HepG2 (cell line): ENCODE data around the gene TAOK3. TPM values are rescaled to one million over a fixed set of nuclear protein-coding genes. Genes with fewer than 3 reads are reported as not detected.

Source experiments
- ATAD3A ChIP-seq: sonication (generic); formaldehyde crosslinking; IDR thresholded peaks from 2 replicates; pipeline ENCODE4 v1.4.0; 2020; ENCODE audit warnings: missing genetic modification reagents
- CBX1 ChIP-seq: IDR thresholded peaks from one replicate; pipeline ENCODE4 v1.6.1; 2016; ENCODE audit warnings: antibody characterized with exemption, low read depth
- CCDC6 ChIP-seq: sonication (generic); formaldehyde crosslinking; IDR thresholded peaks from 2 replicates; pipeline ENCODE4 v1.8.1; 2022; ENCODE audit warnings: mild to moderate bottlenecking, missing genetic modification reagents, moderate library complexity
- DR1 ChIP-seq: sonication (generic); formaldehyde crosslinking; IDR thresholded peaks from 2 replicates; pipeline ENCODE4 v1.8.0; 2021; ENCODE audit warnings: mild to moderate bottlenecking, missing genetic modification reagents, inconsistent platforms
- ERF ChIP-seq: IDR thresholded peaks from 2 replicates; pipeline ENCODE4 v1.6.1; 2018; ENCODE audit warnings: missing biosample characterization, missing genetic modification reagents
- GLI4 ChIP-seq: sonication (generic); formaldehyde crosslinking; IDR thresholded peaks from 2 replicates; pipeline ENCODE4 v1.5.1; 2020; ENCODE audit warnings: missing genetic modification reagents, mild to moderate bottlenecking, moderate library complexity, borderline replicate concordance
- HOXA7 ChIP-seq: sonication (generic); formaldehyde crosslinking; IDR thresholded peaks from 2 replicates; pipeline ENCODE4 v1.8.1; 2022; ENCODE audit warnings: mild to moderate bottlenecking, missing genetic modification reagents, moderate library complexity
- REPIN1 ChIP-seq: sonication (generic); formaldehyde crosslinking; IDR thresholded peaks from 2 replicates; pipeline ENCODE4 v1.8.0; 2022; ENCODE audit warnings: missing genetic modification reagents, low read depth, mild to moderate bottlenecking, borderline replicate concordance
- REXO4 ChIP-seq: sonication (generic); formaldehyde crosslinking; IDR thresholded peaks from 2 replicates; pipeline ENCODE4 v1.8.0; 2022; ENCODE audit warnings: missing genetic modification reagents, mild to moderate bottlenecking, borderline replicate concordance
- RXRB ChIP-seq: IDR thresholded peaks from 2 replicates; pipeline ENCODE4 v1.6.1; 2016; ENCODE audit warnings: borderline replicate concordance, missing genetic modification reagents, missing compliant biosample characterization
- SP2 ChIP-seq: sonication (generic); formaldehyde crosslinking; IDR thresholded peaks from 2 replicates; pipeline ENCODE4 v1.5.1; 2020; ENCODE audit warnings: mild to moderate bottlenecking, missing genetic modification reagents
- SP4 ChIP-seq: sonication (generic); formaldehyde crosslinking; IDR thresholded peaks from 2 replicates; pipeline ENCODE4 v1.8.1; 2023; ENCODE audit warnings: mild to moderate bottlenecking, missing genetic modification reagents
- XBP1 ChIP-seq: sonication (generic); formaldehyde crosslinking; IDR thresholded peaks from 2 replicates; pipeline ENCODE4 v1.5.0; 2020; ENCODE audit warnings: missing genetic modification reagents
- ZBTB42 ChIP-seq: sonication (generic); formaldehyde crosslinking; IDR thresholded peaks from 2 replicates; pipeline ENCODE4 v1.5.0; 2020; ENCODE audit warnings: mild to moderate bottlenecking, missing genetic modification reagents
- ZNF383 ChIP-seq: sonication (generic); formaldehyde crosslinking; IDR thresholded peaks from 2 replicates; pipeline ENCODE4 v1.4.0; 2020; ENCODE audit warnings: missing genetic modification reagents, mild to moderate bottlenecking, borderline replicate concordance
- ZNF646 ChIP-seq: sonication (generic); formaldehyde crosslinking; IDR thresholded peaks from 2 replicates; pipeline ENCODE4 v1.9.0; 2021; ENCODE audit warnings: mild to moderate bottlenecking, missing genetic modification reagents
- ZNF720 ChIP-seq: sonication (generic); formaldehyde crosslinking; IDR thresholded peaks from 2 replicates; pipeline ENCODE4 v1.4.0; 2020; ENCODE audit warnings: missing genetic modification reagents
- polyA plus RNA-seq, 8 experiments: library from polyadenylated mRNA; depleted of rRNA in 3 of 8; stranded (reverse) in 7 of 8; unstranded in 1 of 8; fragments of >200 nt; fragmentation: Illumina TruSeq in 4 of 8; extraction: Trizol in 4 of 8; gene quantifications; 2 replicates each; pipeline versions ENCODE4 v1.2.1 to v1.2.3, GENCODE V29; 2011 to 2016; ENCODE audit warnings: low read depth in 4 of 8, missing spikeins in 1 of 8, mixed read lengths in 1 of 8; ENCODE audit not compliant: insufficient read depth in 1 of 8
- total RNA-seq, 5 experiments: library from RNA; depleted of rRNA; stranded (reverse); fragments of >200 nt; fragmentation: Illumina TruSeq; extraction: Trizol; gene quantifications; 2 replicates each; pipeline ENCODE4 v1.2.3, GENCODE V29; 2016; ENCODE audit warnings: low read depth in 1 of 5
- TF ChIP-seq, protein P1 (sequence below): sonication (generic); formaldehyde crosslinking; conservative IDR thresholded peaks from 2 replicates; pipeline ENCODE4 v1.5.0; 2020; ENCODE audit warnings: missing genetic modification reagents
- TF ChIP-seq, protein P2 (sequence below): sonication (generic); formaldehyde crosslinking; IDR thresholded peaks from 2 replicates; pipeline ENCODE4 v1.5.0; 2020; ENCODE audit warnings: mild to moderate bottlenecking, missing genetic modification reagents

TAOK3 gene
- total and polyA plus RNA-seq, 2 of the 13 experiments (the other 11 are each of a cell fraction or from before 2014, with no cell fraction given), result 10.4 to 12.3 TPM

- TF ChIP-seq ZNF646 (CRISPR knock-in tag) (no peak), GLI4 (CRISPR knock-in tag) (peak; percentile 48), REPIN1 (CRISPR knock-in tag) (peak; percentile 83), ZBTB42 (CRISPR knock-in tag) (no peak; the same call in 1 of the 2 replicates), ZNF383 (no peak), HOXA7 (no peak), REXO4 (no peak), SP2 (CRISPR knock-in tag) (peak; percentile 69), ERF (CRISPR knock-in tag) (peak; percentile 94), CBX1 (peak; percentile 76), DR1 (peak; percentile 96), RXRB (peak; percentile 49; the same call in 1 of the 2 replicates), SP4 (CRISPR knock-in tag) (peak; percentile 92), ZNF720 (CRISPR knock-in tag) (no peak), XBP1 (peak; percentile 77; the same call in 1 of the 2 replicates), CCDC6 (peak; percentile 95; the same call in 1 of the 2 replicates), ATAD3A (CRISPR knock-in tag) (no peak)
- TF ChIP-seq, protein P1, sequence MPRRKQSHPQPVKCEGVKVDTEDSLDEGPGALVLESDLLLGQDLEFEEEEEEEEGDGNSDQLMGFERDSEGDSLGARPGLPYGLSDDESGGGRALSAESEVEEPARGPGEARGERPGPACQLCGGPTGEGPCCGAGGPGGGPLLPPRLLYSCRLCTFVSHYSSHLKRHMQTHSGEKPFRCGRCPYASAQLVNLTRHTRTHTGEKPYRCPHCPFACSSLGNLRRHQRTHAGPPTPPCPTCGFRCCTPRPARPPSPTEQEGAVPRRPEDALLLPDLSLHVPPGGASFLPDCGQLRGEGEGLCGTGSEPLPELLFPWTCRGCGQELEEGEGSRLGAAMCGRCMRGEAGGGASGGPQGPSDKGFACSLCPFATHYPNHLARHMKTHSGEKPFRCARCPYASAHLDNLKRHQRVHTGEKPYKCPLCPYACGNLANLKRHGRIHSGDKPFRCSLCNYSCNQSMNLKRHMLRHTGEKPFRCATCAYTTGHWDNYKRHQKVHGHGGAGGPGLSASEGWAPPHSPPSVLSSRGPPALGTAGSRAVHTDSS (CRISPR knock-in tag), result no peak; the same call in 1 of the 2 replicates
- TF ChIP-seq, protein P2, sequence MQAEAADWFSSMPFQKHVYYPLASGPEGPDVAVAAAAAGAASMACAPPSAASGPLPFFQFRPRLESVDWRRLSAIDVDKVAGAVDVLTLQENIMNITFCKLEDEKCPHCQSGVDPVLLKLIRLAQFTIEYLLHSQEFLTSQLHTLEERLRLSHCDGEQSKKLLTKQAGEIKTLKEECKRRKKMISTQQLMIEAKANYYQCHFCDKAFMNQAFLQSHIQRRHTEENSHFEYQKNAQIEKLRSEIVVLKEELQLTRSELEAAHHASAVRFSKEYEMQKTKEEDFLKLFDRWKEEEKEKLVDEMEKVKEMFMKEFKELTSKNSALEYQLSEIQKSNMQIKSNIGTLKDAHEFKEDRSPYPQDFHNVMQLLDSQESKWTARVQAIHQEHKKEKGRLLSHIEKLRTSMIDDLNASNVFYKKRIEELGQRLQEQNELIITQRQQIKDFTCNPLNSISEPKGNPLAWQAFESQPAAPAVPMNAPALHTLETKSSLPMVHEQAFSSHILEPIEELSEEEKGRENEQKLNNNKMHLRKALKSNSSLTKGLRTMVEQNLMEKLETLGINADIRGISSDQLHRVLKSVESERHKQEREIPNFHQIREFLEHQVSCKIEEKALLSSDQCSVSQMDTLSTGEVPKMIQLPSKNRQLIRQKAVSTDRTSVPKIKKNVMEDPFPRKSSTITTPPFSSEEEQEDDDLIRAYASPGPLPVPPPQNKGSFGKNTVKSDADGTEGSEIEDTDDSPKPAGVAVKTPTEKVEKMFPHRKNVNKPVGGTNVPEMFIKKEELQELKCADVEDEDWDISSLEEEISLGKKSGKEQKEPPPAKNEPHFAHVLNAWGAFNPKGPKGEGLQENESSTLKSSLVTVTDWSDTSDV (CRISPR knock-in tag), result peak; percentile 54; the same call in 1 of the 2 replicates
Measured at GRCh38 chr12:118135788-118136558, 236.7 kb downstream of the TAOK3 start, which contains the start of gene PEBP1 (continued).
